Measurements from ENCODE around the gene DENND1A. TPM values are rescaled to one million over a fixed set of nuclear protein-coding genes. Genes with fewer than 3 reads are reported as not detected.

The DENND1A gene
- total RNA-seq, 2 donors from 2014 or later, result 17.8 to 36.6 TPM

GRCh38 chr9:123616707-123617106 is 313.2 kb downstream of the DENND1A start:
- H3K4me1 ChIP-seq (ENCODE audit: control insufficient read depth in 1 of 2, low read depth in 2 of 2), result no peaks in the 10 kb centered on the region

GRCh38 chr9:123615381-123615780 is 314.5 kb downstream of the DENND1A start:
- DNase-seq (ENCODE audit: low spot score) (no peak), ATAC-seq (ENCODE audit: insufficient number of reproducible peaks, low FRiP score, low read depth) (no peak)
- Histone ChIP-seq H3K27ac (no peak overlapping the region), H3K4me3 (no peak overlapping the region), H3K9me3 (no peaks in the 10 kb centered on the region), H3K36me3 (peaks cover 3% of the 10 kb centered on the region), H3K27me3 (replicated peaks; ENCODE audit: insufficient read depth) (no peaks in the 10 kb centered on the region), H3K4me1 (ENCODE audit: control insufficient read depth in 1 of 2, low read depth in 2 of 2) (no peaks in the 10 kb centered on the region)
- no peak for TF ChIP-seq CTCF (IDR thresholded peaks at IDR 0.05)

More at GRCh38 chr9:123616707-123617106, 313.2 kb downstream of the DENND1A start:
- Histone ChIP-seq H3K27me3 (replicated peaks; ENCODE audit: insufficient read depth) (no peaks in the 10 kb centered on the region), H3K4me3 (no peak overlapping the region), H3K36me3 (peaks cover 3% of the 10 kb centered on the region), H3K9me3 (no peaks in the 10 kb centered on the region), H3K27ac (no peak overlapping the region)
- TF ChIP-seq CTCF (IDR thresholded peaks at IDR 0.05), result no peak
- ATAC-seq (ENCODE audit: insufficient number of reproducible peaks, low FRiP score, low read depth) (no peak), DNase-seq (ENCODE audit: low spot score) (no peak)

GRCh38 chr9:123614306-123615263 is 315.3 kb downstream of the DENND1A start:
- no peaks in the 10 kb centered on the region for H3K27me3 ChIP-seq (replicated peaks; ENCODE audit: insufficient read depth)
- ATAC-seq (ENCODE audit: insufficient number of reproducible peaks, low FRiP score, low read depth), result no peak
- TF ChIP-seq CTCF (IDR thresholded peaks at IDR 0.05), result no peak
- H3K36me3 ChIP-seq, result peaks cover 3% of the 10 kb centered on the region
- no peaks in the 10 kb centered on the region for H3K9me3 ChIP-seq
- no peaks in the 10 kb centered on the region for H3K4me1 ChIP-seq (ENCODE audit: control insufficient read depth in 1 of 2, low read depth in 2 of 2)
- H3K27ac ChIP-seq, result no peak overlapping the region
- H3K4me3 ChIP-seq, result no peak overlapping the region
- DNase-seq (ENCODE audit: low spot score), result no peak

DNA sequence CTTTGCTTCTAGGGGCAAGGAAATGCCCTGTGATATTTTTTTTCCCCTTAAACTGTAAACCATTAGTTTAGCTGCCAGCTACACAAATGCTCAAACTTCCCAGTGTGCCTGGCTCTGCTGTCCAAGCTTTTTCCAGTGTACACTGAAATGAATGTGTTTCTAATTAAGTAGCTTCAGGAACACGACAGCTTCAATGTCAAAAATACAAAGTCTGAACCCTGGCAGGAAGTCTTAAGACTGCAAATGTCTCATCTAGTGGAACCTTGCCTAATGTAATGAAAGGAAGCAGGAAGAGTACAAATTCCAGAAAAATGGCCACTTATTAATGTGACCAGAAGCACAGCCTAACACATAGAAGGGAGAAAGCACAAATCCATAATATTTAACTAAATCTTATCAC is 318.7 kb downstream of the DENND1A start:
- TF ChIP-seq CTCF (IDR thresholded peaks at IDR 0.05), result no peak
- DNase-seq (ENCODE audit: low spot score) (no peak), ATAC-seq (ENCODE audit: insufficient number of reproducible peaks, low FRiP score, low read depth) (no peak)
- Histone ChIP-seq H3K4me1 (ENCODE audit: control insufficient read depth in 1 of 2, low read depth in 2 of 2) (no peaks in the 10 kb centered on the region), H3K9me3 (no peaks in the 10 kb centered on the region), H3K27ac (no peak overlapping the region), H3K36me3 (no peaks in the 10 kb centered on the region), H3K27me3 (replicated peaks; ENCODE audit: insufficient read depth) (no peaks in the 10 kb centered on the region), H3K4me3 (no peak overlapping the region)

GRCh38 chr9:123609844-123610243 is 320.1 kb downstream of the DENND1A start:
- H3K27ac ChIP-seq, result no peak overlapping the region
- H3K9me3 ChIP-seq, result no peaks in the 10 kb centered on the region
- H3K4me3 ChIP-seq, result no peak overlapping the region
- ATAC-seq (ENCODE audit: insufficient number of reproducible peaks, low FRiP score, low read depth) (no peak), DNase-seq (ENCODE audit: low spot score) (no peak)
- no peaks in the 10 kb centered on the region for H3K4me1 ChIP-seq (ENCODE audit: control insufficient read depth in 1 of 2, low read depth in 2 of 2)
- H3K36me3 ChIP-seq, result no peaks in the 10 kb centered on the region
- no peaks in the 10 kb centered on the region for H3K27me3 ChIP-seq (replicated peaks; ENCODE audit: insufficient read depth)
- no peak for TF ChIP-seq CTCF (IDR thresholded peaks at IDR 0.05)

Data from thoracic aorta (tissue), 2 donors.